HUDEP-2 (cell line): Measurements from ENCODE around the gene ANO6.
A peak's percentile ranks its signal among the peaks of the same experiment; 100 is the strongest.
"Not testable (repeated sequence)": the region's sequence is repeated elsewhere in the genome, so short reads cannot be mapped to it uniquely, and the experiment has no call there.

Experiments
- DNase-seq, 76 experiments: peaks; one replicate each; lab custom pipeline; 2025; ENCODE audit not compliant: unreplicated experiment in 76 of 76; lab: John Stamatoyannopoulos, UW

The ANO6 gene

GRCh38 chr12:45379261-45379660, 163.4 kb downstream of the ANO6 start:
- peak in 27 of 76 experiments; percentile 1 to 44 (median 15) for DNase-seq

DNA sequence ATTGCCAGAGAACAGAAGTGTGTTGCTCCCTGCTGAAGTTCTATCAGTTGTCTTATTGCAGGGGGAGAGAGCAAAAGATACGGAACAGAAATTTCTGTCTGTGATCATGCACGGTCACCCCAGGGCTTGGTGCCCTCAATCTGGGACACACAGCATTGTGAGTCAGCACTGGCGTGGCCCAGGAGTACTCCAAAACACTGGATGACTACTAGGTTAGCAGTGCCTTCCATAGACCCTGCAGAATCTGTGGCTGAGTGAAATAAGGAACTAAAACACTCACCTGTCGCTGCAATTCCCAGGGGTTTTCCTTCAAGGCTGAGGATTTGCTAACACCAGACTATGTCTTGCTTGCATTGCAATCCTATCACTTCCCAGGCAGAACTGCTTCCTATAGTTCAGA, 165.5 kb downstream of the ANO6 start:
- no peak for DNase-seq

DNA sequence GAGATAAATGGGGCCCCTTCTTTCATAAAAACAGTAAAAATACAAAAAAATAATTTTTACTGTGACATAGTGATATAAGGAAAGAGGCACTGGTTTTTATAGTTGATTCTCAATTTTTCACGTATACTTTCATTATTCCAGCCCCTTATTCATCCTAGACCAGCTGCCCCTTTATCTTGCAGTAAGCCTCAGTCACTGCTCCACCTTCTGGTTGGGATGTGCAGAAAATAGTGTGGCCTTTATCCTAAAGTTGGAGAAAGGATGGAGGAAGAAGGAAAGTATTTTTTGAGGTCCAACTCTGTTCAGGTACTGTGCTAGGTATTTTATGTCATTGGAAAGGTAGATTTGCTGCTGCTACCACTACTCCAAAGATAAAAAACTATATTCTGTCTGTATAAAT, 172.7 kb downstream of the ANO6 start:
- peak in 6 of 76 experiments; percentile 1 to 25 (median 4) for DNase-seq

DNA sequence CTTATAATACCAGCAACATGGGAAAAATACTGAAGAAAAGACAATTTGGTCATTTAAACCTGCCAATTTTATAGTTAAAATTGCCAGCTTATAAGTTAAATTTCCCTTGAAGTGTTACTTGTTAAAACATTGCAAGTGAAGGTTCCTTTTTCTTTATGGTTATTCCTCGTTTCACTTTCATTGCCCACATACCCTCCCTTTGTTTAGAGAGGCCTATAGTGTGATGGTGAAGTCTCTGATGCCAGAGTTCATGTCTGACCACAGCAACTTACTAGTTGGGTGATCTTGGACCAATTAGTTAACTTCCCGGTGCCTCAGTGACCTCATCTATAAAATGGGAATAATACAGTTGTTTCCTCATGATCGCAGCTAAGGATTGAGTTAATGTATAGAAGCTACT, 173.5 kb downstream of the ANO6 start:
- no peak for DNase-seq

- DNase-seq = not testable (repeated sequence)
Observed at GRCh38 chr12:45397499-45397898, 181.6 kb downstream of the ANO6 start.

- no peak for DNase-seq
Observed at GRCh38 chr12:45398552-45398951, 182.7 kb downstream of the ANO6 start.

DNA sequence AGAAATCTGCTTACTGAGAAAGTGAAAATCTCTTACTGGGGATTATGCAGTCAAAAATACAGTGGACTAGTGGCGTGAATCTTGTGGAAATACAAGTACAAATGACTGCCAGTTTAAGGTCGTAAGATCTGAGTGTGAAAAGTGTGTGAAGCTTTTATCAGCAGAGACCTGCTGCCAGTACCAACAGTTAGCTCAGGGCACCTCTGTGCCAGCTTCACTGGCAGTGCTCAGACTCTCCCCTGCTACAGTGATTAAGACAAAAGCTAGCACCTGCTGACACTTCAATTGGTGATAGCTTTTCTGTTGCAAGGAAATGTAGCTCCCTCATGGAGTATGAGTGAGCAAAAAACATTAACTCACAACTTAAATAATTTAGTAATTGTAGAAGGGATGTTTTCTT, 185.1 kb downstream of the ANO6 start:
- no peak for DNase-seq

GRCh38 chr12:45402288-45402687, 186.4 kb downstream of the ANO6 start:
- no peak for DNase-seq

- DNase-seq = no peak
Observed at GRCh38 chr12:45406988-45407850, 191.3 kb downstream of the ANO6 start.

DNA sequence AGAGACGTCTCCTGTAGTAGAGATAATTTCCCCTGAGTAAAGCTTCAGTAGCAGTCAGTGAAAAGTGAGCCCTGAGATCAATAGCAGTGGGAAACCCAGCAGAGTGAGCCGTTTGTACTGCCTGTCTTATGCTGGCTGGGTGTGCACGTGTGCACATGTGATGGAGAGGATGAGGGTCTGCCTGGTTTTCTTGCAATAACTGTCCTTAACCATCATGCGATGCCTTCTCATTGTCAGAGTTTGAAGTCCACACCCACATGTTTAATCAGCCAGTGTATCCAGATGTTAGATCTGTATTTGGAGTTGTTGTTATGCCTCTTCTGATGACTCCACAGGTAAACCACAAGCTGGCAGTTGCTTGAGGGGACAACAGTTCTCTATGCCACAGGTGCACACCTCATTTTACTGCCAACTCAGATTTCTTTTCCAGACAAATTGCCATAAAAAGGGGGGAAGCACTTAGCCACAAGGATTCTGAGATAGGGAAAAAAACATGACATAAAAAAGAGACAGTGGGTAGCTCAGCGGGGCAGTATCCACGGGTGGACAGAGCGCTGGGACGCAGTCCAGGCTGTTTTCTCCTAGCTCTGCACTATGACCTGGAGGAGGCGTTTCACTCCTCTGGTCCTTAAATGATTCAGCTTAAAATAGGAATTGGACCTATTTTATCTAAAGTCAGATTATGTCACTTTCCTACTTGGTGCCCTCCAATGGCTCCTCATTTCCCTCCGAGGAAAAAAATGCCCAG, 192.3 kb downstream of the ANO6 start:
- DNase-seq = no peak

DNA sequence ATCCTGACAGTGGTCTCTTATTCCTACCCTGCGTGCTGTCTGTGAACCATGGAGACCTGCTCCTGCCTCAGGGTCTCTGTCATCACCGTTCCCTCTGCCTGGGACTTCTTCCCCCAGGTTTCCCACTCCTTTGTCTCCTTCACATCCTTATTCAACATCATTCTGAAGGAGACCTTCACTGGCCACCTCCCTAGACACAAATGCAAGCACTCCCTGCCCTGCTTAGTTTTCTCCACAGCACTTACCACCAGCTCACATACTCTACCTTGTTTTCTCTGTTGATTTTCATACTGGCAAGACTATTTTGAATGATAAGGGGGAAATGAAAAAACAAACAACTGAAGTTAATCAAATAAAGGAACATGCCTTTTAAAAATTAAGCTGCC, 192.8 kb downstream of the ANO6 start:
- DNase-seq = no peak

- DNase-seq = no peak
Observed at GRCh38 chr12:45409966-45410365, 194.1 kb downstream of the ANO6 start.

DNA sequence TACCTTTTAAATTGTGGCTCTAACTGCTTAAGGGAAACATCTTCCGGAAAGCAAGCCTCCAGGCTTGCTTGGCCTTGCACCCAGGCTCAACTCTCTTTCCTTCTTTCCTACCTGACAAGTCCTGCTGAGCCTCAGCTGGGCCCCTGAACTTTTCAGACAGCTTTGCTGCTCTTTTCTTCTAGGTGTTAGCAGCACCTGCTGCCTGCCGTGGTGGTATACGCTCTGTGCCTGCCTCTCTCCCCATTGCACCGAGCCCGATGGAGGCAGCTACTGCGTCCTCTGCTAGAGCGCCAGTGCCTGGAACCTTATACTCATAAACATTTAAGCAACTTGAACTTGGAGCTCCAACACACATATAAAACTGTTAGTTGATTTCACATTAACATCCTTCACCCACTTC, 195.7 kb downstream of the ANO6 start:
- DNase-seq = no peak

DNA sequence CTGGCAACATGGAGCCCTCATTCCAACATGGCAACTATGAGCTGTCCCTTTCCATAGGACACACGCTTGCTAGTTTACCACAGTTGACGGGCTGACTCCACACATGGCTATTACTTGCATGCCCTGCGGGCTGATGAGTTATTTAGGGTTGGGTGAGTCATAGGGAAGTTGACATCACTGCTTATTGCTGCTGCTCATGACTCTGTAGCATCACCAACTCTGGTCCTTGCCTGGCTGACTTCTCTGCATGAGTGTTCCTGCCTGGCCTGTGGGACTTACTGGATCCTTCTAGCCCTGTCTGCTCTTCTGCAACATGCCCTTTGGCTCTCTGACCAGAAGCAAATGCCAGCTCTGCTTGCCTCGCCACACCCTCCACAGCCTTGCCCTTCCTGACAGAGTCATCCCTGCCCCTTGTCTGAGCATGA, 199.5 kb downstream of the ANO6 start:
- DNase-seq = peak in 1 of 76 experiments; percentile 3

- DNase-seq = no peak
Observed at GRCh38 chr12:45416126-45416525, 200.2 kb downstream of the ANO6 start.

DNA sequence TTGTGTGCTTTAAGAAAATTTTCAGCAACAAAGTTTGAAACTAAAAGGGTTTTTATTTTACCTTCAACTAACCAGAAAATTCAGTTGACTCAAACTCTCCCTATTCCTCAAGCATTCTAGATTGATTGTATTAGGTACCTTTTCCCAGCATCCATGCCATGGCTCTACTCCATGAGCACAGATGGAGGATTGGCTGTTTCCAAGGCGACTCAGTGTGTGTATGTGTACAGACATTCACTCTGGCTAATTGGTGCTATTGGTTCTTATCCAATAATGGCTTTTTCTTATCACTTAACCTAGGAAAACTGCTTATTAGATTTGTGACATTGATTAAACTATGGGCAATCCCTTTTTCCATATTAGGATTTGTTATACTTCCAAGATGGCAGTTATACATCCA, 202.6 kb downstream of the ANO6 start:
- no peak for DNase-seq

- DNase-seq = no peak
Observed at GRCh38 chr12:45419317-45419814, 203.5 kb downstream of the ANO6 start.

DNA sequence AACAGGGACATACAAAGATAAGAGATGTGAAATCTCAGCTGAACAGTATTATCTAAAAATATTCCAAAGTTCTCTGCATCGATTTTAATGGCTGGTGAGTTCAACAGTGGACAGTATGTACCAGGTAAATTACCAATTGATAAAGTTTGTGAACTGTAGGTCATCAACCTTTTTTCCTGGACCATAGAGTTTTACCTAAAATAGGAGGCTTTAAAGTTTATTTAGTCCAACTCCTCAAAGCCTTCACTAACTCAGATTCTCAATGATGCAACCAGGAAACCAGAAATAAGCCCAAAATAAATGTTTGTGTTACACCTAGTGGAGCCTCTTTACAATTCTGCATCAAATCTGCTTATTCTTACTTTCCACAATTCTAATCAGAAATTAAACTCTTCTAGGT, 205.8 kb downstream of the ANO6 start:
- no peak for DNase-seq

GRCh38 chr12:45423931-45424330, 208.0 kb downstream of the ANO6 start:
- DNase-seq = no peak

GRCh38 chr12:45425426-45425825, 209.5 kb downstream of the ANO6 start:
- DNase-seq = no peak

DNA sequence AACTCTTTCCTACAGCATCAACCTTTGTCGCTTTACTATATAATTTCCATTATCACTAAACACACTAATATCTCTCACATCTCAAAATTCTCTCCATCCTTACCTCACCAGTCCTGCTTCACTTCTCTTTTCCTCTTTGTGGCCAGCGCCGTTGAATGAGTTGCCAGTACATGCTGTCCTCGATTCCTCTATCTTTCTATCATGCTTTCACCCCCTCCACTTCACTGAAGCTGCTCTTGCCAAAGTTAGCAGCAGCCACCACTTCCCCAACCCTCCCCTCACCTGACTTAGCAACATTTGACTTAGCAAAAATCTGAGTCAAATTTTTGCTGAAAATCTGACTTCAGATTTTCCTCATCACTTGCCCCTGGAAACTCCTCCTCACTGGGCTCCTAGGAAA, 210.4 kb downstream of the ANO6 start:
- no peak for DNase-seq

GRCh38 chr12:45427042-45427441, 211.1 kb downstream of the ANO6 start:
- no peak for DNase-seq
